ENCODE results near the gene MEX3D.

MEX3D gene

GRCh38 chr19:1568320-1569019 is at the start of gene MEX3D:
TSS of gene MEX3D (minus strand) at chr19:1568325. CDS start at chr19:1568058, 267 bp downstream.
- DNase-seq (ENCODE audit: low read depth), result peak; percentile 64

GRCh38 chr19:1616875-1617274 is 48.8 kb upstream of the MEX3D start:
- no peak for DNase-seq (ENCODE audit: low read depth)

GRCh38 chr19:1616396-1616795 is 48.3 kb upstream of the MEX3D start:
- no peak for DNase-seq (ENCODE audit: low read depth)

GRCh38 chr19:1615156-1615765 is 47.1 kb upstream of the MEX3D start:
- no peak for DNase-seq (ENCODE audit: low read depth)

GRCh38 chr19:1613808-1614570 is 45.9 kb upstream of the MEX3D start:
- no peak for DNase-seq (ENCODE audit: low read depth)

- DNase-seq (ENCODE audit: low read depth), result no peak
Observed at GRCh38 chr19:1613146-1613545, 45.0 kb upstream of the MEX3D start.

GRCh38 chr19:1612114-1613086 is 44.3 kb upstream of the MEX3D start:
- no peak for DNase-seq (ENCODE audit: low read depth)

GRCh38 chr19:1611353-1611752 is 43.2 kb upstream of the MEX3D start:
- no peak for DNase-seq (ENCODE audit: low read depth)

GRCh38 chr19:1610579-1610978 is 42.5 kb upstream of the MEX3D start:
- DNase-seq (ENCODE audit: low read depth), result no peak

GRCh38 chr19:1609680-1610474 is 41.8 kb upstream of the MEX3D start:
- DNase-seq (ENCODE audit: low read depth), result no peak

GRCh38 chr19:1609103-1609396 is 40.9 kb upstream of the MEX3D start:
- no peak for DNase-seq (ENCODE audit: low read depth)

GRCh38 chr19:1608359-1609102 is 40.4 kb upstream of the MEX3D start:
- no peak for DNase-seq (ENCODE audit: low read depth)

- no peak for DNase-seq (ENCODE audit: low read depth)
Observed at GRCh38 chr19:1606138-1606651, 38.1 kb upstream of the MEX3D start.

- DNase-seq (ENCODE audit: low read depth), result peak; percentile 90
Observed at GRCh38 chr19:1605236-1606137, 37.4 kb upstream of the MEX3D start, which contains the start of gene UQCR11. TSS of gene UQCR11 (minus strand) at chr19:1605462. CDS start at chr19:1605409, 53 bp downstream.

GRCh38 chr19:1602091-1602707 is 34.1 kb upstream of the MEX3D start:
- DNase-seq (ENCODE audit: low read depth), result no peak

GRCh38 chr19:1601613-1602064 is 33.5 kb upstream of the MEX3D start:
- no peak for DNase-seq (ENCODE audit: low read depth)

- DNase-seq (ENCODE audit: low read depth), result no peak
Observed at GRCh38 chr19:1599460-1599846, 31.3 kb upstream of the MEX3D start.

- DNase-seq (ENCODE audit: low read depth), result no peak
Observed at GRCh38 chr19:1598777-1599459, 30.8 kb upstream of the MEX3D start.
